GM06990 (cell line): ENCODE measurements around the gene TSC22D1.
"Not testable (repeated sequence)": the region's sequence is repeated elsewhere in the genome, so short reads cannot be mapped to it uniquely, and the experiment has no call there.

Source experiments
- DNase-seq: peaks from one replicate; pipeline ENCODE4 v3.0.0-alpha.2; 2011; ENCODE audit not compliant: insufficient read length; ENCODE audit errors: extremely low read depth
- H3K27me3 ChIP-seq: replicated peaks from 2 replicates; pipeline ENCODE4 v1.6.0; 2011; ENCODE audit warnings: low read length; ENCODE audit not compliant: control insufficient read depth, insufficient read depth
- H3K36me3 ChIP-seq: 2 replicates; pipeline ENCODE4 v1.5.1; 2011; ENCODE audit warnings: low read length; ENCODE audit not compliant: control insufficient read depth, insufficient read depth
- H3K4me3 ChIP-seq: replicated peaks from 2 replicates; pipeline ENCODE4 v1.5.1; 2011; ENCODE audit warnings: low read depth, mild to moderate bottlenecking, control low read depth, low read length
- CTCF ChIP-seq: IDR thresholded peaks from 2 replicates; pipeline ENCODE4 v1.5.1; 2011; ENCODE audit warnings: low read length, control low read depth, mild to moderate bottlenecking, inconsistent platforms; ENCODE audit not compliant: insufficient read depth, poor library complexity, severe bottlenecking

TSC22D1 gene

GRCh38 chr13:44537248-44537647 lies 38.9 kb downstream of the TSC22D1 start:
- no peak overlapping the region for H3K4me3 ChIP-seq
- no peaks in the 10 kb centered on the region for H3K27me3 ChIP-seq
- TF ChIP-seq CTCF: no peak
- no peaks in the 10 kb centered on the region for H3K36me3 ChIP-seq
- DNase-seq: no peak

DNA sequence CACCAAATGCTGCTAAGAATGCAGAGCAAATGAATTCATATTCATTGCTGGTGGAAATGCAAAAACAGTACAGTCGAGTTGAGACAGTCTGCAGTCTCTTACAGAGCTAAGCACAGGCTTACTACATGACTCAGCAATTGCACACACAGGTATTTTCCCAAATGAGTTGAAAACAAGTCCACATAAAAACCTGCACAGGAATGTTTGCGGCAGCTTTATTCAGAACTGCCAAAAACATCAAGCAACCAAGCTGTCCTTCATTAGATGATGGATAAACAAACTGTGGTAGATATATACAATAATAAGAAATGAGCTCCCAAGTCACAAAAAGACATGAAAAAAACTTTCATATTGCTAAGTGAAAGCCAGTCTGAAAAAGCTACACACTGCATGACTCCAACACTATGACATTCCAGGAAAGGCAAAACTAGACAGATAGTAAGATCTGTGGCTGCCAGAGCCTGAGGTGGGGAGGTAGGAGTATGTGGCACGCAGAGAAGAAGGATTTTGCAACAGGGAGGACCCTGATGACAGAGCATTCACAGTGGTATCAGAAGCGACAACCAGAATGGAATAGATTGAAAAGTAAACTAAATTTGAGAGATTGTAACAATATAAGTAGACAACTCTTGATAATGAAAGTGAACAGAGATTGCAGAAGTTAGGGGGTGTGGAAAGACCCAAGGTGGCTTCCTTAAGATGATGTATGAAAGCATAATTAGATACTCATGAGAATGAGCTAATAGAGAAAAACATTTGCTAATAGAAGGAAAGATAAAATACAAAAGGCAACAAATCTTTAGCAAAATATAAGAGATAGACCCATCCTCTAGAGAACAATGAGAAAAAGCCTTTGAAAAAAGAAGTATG lies 52.7 kb downstream of the TSC22D1 start:
- Histone ChIP-seq H3K36me3 (no peaks in the 10 kb centered on the region), H3K27me3 (no peaks in the 10 kb centered on the region), H3K4me3 (no peak overlapping the region)
- DNase-seq: peak; percentile 3
- TF ChIP-seq CTCF: no peak

DNA sequence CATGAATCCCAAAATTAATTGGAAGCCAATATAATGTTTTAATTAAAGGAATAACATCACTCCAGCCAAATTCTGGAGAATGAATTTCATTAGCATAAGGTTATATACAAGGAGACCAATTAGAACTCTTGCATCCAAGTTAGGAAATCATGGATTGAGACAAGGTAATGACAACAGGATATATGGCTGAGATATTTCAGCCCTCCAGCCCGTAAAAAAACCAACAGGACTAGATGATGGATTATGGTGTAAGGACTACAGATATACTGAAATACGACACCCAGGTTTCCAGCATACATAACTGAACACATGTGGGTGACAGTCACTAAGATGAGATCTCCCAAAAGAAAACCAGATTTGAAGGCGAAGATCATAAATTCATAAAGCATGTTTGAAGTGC lies 56.5 kb downstream of the TSC22D1 start:
- no peak for DNase-seq
- Histone ChIP-seq H3K27me3 (no peaks in the 10 kb centered on the region), H3K36me3 (no peaks in the 10 kb centered on the region), H3K4me3 (no peak overlapping the region)
- no peak for TF ChIP-seq CTCF

GRCh38 chr13:44516771-44517170 lies 59.4 kb downstream of the TSC22D1 start:
- no peak for TF ChIP-seq CTCF
- H3K36me3 ChIP-seq: no peaks in the 10 kb centered on the region

DNA sequence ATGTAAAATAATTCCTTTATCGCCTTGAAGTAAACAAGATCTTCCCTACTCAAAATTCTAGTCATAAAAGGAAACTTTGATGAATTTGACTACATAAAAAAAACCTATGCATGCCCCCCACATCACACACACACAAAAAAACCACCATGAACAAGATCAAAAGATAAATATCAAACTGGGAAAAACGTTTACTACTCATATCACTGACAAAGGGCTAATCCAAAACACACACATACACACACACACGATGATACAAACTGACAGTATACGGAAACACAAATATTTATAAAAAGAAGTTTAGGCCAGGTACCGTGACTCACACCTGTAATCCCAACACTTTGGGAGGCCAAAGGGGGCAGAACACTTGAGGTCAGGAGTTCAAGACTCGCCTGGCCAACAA lies 61.9 kb downstream of the TSC22D1 start:
- H3K36me3 ChIP-seq: no peaks in the 10 kb centered on the region
- no peaks in the 10 kb centered on the region for H3K27me3 ChIP-seq
- DNase-seq: no peak
- no peak for TF ChIP-seq CTCF
- H3K4me3 ChIP-seq: no peak overlapping the region

More at GRCh38 chr13:44516771-44517170, 59.4 kb downstream of the TSC22D1 start:
- Histone ChIP-seq H3K4me3 (no peak overlapping the region), H3K27me3 (no peaks in the 10 kb centered on the region)
- no peak for DNase-seq

DNA sequence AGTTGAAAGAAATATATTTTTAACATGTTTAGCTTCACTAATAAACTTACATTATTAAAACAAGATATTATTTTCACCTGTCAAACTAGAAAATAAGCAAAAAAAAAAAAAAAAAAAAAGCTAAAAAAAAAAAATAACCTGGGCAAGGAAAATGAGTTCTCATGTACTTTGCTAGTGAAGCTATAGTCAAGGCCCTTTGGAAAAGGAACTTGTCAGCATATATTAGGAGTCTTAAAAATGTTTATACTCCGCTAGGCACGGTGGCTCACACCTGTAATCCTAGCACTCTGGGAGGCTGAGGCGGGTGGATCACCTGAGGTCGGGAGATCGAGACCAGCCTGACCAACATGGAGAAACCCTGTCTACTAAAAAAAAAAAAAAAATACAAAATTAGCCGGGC lies 66.3 kb downstream of the TSC22D1 start:
- not testable (repeated sequence) for H3K27me3 ChIP-seq, H3K4me3 ChIP-seq, H3K36me3 ChIP-seq, DNase-seq
